ENCODE measurements around the gene PLEKHF1. TPM values are rescaled to one million over a fixed set of nuclear protein-coding genes. Genes with fewer than 3 reads are reported as not detected.

The PLEKHF1 gene
- total RNA-seq, 1 donor from 2014 or later, result 11.3 TPM

- DNase-seq (ENCODE audit: low spot score) (no peak), ATAC-seq (no peak)
Observed at GRCh38 chr19:29724102-29724641, 58.9 kb downstream of the PLEKHF1 start.

GRCh38 chr19:29724746-29725145, 59.5 kb downstream of the PLEKHF1 start:
- ATAC-seq, result no peak

More at GRCh38 chr19:29724746-29725145, 59.5 kb downstream of the PLEKHF1 start:
- no peak for DNase-seq (ENCODE audit: low spot score)

Other genes with a start within 250 kb of the PLEKHF1 start
- not detected for gene VSTM2B, start 139.5 kb upstream of the PLEKHF1 start, total RNA-seq
- 35.2 TPM for gene POP4, start 59.2 kb upstream of the PLEKHF1 start, total RNA-seq
- 52.3 TPM for gene C19orf12, start 49.8 kb downstream of the PLEKHF1 start, total RNA-seq
- gene CCNE1, start 146.5 kb downstream of the PLEKHF1 start, total RNA-seq, result 0.20 TPM